Cardiac fibroblast (primary cell): Measurements from ENCODE around the gene NOL4L.

Experiments used
- DNase-seq, 2 donors: peaks; one replicate each; pipeline versions ENCODE4 v3.0.0 to v3.0.0-alpha.2; 2010; ENCODE audit warnings: low read depth in 2 of 2
- H3K4me3 ChIP-seq, 2 donors: replicated peaks in 1 of 2; 1 replicate in 1 of 2; 2 replicates in 1 of 2; pipeline ENCODE4 v1.5.1; 2011; ENCODE audit warnings: low read depth in 2 of 2, low read length in 2 of 2, mild to moderate bottlenecking in 2 of 2, moderate library complexity in 1 of 2
- TF ChIP-seq, protein P1 (sequence below): IDR thresholded peaks from one replicate; pipeline ENCODE4 v1.5.1; 2011; ENCODE audit warnings: low read depth, mild to moderate bottlenecking, low read length, inconsistent platforms

Gene NOL4L

DNA sequence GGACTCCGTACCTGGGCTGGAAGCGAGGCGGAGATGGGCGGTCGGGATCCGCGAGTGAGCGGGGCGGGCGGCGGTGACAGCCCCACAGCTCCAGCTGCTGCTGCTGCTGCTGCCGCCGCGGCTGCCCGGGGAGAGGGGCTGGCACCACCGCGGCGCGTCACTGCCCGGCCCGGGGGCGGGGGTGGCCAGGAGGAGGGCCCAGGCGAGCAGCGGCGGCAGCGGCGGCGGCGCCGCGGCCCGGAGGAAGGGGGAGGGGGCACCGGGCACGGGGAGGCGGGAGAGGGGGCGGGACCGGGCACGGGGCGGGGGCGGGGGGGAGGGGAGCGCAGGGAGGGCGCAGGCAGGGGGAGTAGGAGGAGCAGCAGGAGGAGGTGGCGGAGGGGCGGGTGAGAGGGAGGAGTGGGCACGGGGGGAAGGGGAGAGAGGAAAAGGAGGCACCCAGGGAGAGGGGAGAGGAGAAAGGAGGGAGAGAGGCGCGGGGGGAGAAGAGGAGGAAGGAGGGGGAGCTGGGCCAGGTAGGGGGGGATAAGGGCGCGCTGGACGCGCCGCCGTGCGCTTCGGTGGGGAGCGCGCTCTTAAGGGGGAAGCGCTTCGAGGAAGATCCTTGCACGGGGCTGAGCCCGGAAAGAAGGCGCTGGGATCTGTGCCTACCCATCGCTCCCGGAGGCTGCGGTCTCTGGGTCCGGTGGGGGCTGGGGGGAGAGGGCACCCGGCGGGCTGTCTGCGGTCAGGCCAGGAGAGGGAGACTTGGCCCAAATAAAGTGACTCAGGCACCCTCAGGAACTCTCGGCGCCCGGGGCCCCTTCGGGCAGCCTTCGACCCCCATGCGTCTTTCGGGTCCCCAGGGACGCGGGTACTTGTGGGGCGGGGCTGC is 101.5 kb downstream of the NOL4L start:
- peak overlapping the region; percentile 70 to 74 for H3K4me3 ChIP-seq
- TF ChIP-seq, protein P1, sequence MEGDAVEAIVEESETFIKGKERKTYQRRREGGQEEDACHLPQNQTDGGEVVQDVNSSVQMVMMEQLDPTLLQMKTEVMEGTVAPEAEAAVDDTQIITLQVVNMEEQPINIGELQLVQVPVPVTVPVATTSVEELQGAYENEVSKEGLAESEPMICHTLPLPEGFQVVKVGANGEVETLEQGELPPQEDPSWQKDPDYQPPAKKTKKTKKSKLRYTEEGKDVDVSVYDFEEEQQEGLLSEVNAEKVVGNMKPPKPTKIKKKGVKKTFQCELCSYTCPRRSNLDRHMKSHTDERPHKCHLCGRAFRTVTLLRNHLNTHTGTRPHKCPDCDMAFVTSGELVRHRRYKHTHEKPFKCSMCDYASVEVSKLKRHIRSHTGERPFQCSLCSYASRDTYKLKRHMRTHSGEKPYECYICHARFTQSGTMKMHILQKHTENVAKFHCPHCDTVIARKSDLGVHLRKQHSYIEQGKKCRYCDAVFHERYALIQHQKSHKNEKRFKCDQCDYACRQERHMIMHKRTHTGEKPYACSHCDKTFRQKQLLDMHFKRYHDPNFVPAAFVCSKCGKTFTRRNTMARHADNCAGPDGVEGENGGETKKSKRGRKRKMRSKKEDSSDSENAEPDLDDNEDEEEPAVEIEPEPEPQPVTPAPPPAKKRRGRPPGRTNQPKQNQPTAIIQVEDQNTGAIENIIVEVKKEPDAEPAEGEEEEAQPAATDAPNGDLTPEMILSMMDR, result no peak

DNA sequence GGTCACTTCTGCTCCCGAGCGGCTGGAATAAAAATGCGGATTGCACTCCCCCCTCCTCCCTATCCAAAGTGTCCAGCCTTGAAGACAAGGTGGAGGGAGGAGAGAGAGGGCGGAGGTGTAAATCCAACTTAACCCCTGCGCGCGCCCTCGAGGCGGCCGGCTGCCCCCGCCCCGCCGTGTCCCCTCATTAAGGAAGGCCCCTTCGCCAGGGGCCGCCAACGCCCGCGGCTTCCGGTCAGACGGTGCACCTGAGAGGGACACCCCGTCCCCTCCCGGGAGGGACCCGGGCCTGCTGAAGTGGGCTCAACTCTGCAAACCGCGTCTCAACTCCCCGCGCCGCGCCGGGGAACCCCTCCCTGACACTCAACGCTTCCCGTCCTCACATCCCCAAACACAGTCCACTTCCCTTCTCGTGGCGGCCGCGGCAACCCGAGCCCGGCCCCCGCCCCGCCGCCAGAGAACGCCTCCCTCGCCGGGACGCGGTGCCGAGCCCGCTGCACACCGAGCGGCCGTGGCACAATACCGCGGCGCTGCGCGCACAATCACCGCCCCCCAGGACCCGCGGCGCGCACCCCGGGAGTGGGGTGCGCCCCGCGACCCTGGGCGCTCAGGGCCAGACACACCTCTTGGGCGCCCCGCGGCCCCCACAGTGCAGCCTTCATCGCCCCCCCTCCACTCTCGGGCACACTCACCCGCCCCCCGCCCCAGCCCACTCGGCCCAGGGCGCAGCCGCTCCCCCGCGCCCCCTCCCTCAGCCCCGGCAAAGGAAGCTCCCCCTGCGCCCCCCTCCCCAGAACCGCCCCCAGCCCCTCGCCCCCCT is 102.5 kb downstream of the NOL4L start:
- TF ChIP-seq, protein P1, result no peak
- peak in 1 of 2 donors; percentile 21 for DNase-seq
- peak overlapping the region; percentile 70 for H3K4me3 ChIP-seq

More for the DNA sequence above, 101.5 kb downstream of the NOL4L start:
- DNase-seq, result peak; percentile 73 to 76

GRCh38 chr20:32482143-32482441 is 103.0 kb downstream of the NOL4L start:
- DNase-seq, result no peak
- H3K4me3 ChIP-seq, result peak overlapping the region; percentile 70
- TF ChIP-seq, protein P1, result no peak

DNA sequence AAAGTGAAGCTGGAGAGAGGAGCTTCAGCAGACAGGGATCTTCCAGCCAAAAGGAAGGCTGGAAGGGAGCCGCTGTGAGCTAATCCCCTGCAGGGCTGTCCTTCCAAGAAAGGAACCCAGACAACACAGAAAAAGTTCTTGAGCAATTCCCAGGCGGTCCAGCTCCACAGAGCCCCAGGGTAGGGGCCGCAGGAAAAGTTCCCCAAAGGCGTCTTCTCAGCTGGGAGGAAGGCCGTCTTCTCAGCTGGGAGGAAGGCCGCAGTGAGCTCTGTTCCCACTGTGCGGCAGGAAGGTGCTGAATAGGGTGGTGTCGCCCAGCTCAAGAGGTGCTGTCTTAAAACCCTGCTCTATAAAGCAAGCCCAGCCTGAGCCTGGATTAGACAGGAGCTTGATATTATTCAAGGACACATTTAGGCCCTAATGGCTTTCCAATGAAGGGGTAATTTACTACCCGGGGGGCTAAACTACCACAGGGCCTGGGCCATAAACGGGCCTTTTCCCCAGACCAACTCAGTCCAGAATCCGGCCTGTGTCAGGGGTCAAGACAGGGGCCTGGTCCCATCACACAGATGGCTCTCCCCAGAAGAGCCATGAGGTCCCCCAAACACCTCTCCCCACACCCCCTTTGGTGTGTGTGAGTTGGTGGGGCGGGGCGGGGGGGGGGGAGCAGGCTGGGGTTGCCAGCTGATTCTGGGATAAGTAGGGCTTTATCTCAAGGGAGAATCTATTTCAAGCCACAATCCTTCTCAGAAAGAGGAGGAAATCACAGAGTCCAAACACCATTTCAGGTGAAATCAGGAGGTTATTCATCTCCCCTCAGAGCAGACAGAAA is 103.6 kb downstream of the NOL4L start:
- H3K4me3 ChIP-seq, result peak overlapping the region in 1 of 2 donors; percentile 70
- peak in 1 of 2 donors; percentile 44 for DNase-seq
- TF ChIP-seq, protein P1, result no peak

DNA sequence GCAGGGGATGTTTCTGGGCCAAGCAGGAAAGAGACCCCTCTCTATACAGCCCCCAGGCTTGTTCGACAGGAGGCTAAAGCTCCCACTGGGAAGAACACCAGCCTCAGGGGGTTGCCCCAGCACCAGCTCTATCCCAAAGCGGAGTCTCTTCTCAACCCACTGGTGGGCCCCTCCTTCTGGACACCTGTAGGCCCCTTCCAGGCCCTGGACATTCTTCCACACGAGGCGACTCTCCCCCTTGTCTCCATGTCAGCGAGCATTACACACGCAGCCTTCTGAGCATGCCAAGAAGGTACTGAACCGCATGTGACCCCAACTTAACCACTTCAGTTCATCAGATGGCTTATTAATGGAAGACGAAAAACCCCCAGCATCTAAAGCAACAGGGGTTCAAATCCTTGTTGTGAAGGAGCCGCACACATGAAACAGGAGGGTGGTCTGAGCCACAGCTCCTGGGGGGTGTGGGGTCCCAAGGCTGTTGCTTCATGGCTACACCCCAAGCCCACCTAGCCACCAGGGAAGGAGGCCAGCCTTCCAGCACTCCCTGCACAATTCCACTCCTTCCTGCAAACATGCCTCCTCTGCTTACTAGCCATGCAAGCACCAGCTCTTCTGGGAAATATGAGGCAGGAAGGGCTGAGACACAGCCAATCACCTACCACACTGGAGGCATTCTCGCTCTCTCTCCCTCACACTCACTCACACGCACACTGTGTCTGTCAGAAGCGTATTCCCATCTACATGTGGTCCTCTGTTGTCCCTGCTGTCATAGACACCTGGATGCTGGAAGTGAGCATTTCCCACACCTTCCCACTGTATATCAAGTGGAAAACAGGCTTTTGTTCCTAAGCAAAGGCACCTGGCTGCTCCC is 104.5 kb downstream of the NOL4L start:
- peak in 1 of 2 donors; percentile 27 for DNase-seq
- no peak overlapping the region for H3K4me3 ChIP-seq
- TF ChIP-seq, protein P1, result no peak
